Thyroid gland (tissue), 4 donors: Measurements from ENCODE around the gene ZNF658. TPM values are rescaled to one million over a fixed set of nuclear protein-coding genes. Genes with fewer than 3 reads are reported as not detected.
"Not testable (repeated sequence)": the region's sequence is repeated elsewhere in the genome, so short reads cannot be mapped to it uniquely, and the experiment has no call there.

Source experiments
- DNase-seq, 2 donors: peaks; one replicate each; pipeline ENCODE4 v3.0.0-alpha.2; 2019
- H3K27ac ChIP-seq, 3 donors: fragments of 200-600 bp; sonication (generic); 1 replicate in 2 of 3; 2 replicates in 1 of 3; pipeline ENCODE4 v1.5.1; 2016 to 2019; ENCODE audit warnings: mild to moderate bottlenecking in 1 of 3, moderate library complexity in 1 of 3
- H3K27me3 ChIP-seq: fragments of 200-600 bp; sonication (generic); one replicate; pipeline ENCODE4 v1.5.1; 2019
- H3K36me3 ChIP-seq, 2 donors: fragments of 200-600 bp; sonication (generic); one replicate each; pipeline ENCODE4 v1.5.1; 2016 to 2019
- H3K4me1 ChIP-seq, 2 donors: fragments of 200-600 bp; sonication (generic); one replicate each; pipeline ENCODE4 v1.5.1; 2017 to 2019
- H3K4me3 ChIP-seq, 3 donors: fragments of 200-600 bp; sonication (generic); replicated peaks in 1 of 3; 1 replicate in 2 of 3; 2 replicates in 1 of 3; pipeline ENCODE4 v1.5.1; 2016; ENCODE audit warnings: mild to moderate bottlenecking in 1 of 3
- H3K9me3 ChIP-seq: fragments of 200-600 bp; sonication (generic); one replicate; pipeline ENCODE4 v1.5.1; 2017
- WGBS, 2 donors: methylation state at CpG; one replicate each; pipeline ENCODE4 v1.1.5; 2017; 5-methylcytosine and 5-hydroxymethylcytosine counted together
- intact Hi-C: fragments of 100-400 bp; cut with DNase I; formaldehyde crosslinking; loops from one replicate; pipeline ENCODE4 v1.15.1; 2023
- small RNA-seq: library from RNA; depleted of rRNA; stranded (forward); fragments of <200 nt; gene quantifications from one replicate; pipeline ENCODE3, GENCODE V24; 2016
- total RNA-seq, 4 donors: library from RNA; depleted of rRNA; stranded (reverse); fragments of >200 nt; gene quantifications; one replicate each; pipeline ENCODE4 v1.2.3, GENCODE V29; 2016

ZNF658 gene
- total RNA-seq, 4 donors from 2014 or later = 6.5 to 11.0 (median 9.3) TPM

DNA sequence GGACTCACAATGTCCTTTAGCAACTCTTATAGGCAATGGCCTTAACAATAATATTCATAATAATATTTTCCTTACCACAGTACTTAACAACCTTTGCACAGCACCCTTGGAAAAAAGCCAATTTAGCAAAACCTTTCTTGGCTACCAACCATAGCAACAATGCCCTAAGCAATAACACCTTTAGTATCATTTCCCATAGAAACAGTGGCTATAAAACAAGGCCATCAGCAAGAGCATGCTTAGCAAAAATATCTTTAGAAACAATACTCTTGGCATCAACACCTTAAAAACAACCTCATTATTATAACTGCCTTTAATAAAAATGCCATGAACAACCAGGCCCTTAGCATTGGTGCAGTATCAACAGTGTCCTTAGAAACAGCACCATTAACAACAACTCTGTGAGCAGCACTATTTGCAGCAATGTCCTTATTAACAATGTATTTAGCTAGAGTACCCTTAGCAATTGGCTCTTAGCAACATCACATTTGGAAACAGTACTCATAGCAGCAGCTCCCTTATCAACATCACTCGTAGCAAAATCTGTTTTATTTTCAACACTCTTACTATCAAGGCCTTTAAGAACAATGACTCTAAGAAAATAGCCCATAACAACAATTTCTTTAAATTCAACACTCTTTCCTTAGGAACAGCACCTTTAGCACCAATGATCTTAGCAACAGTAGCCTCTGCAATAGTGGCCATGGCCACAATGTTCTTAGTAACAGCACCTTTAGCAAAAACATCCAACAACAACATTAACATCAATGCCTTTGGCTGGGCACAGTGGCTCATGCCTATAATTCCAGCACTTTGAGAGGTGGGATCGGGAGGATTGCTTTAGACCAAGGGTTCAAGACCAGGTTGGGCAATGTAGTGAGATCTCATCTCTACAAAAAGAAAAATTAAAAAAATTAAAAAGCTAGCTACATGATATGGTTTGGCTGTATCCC, 39.6 kb downstream of the ZNF658 start:
- H3K27me3 ChIP-seq, H3K36me3 ChIP-seq, intact Hi-C loops, H3K4me3 ChIP-seq, H3K9me3 ChIP-seq, H3K27ac ChIP-seq, H3K4me1 ChIP-seq, DNase-seq: not testable (repeated sequence)
- 18 to 38% methylated on average over 1 of the region's 2 CpGs for WGBS, 2 donors

DNA sequence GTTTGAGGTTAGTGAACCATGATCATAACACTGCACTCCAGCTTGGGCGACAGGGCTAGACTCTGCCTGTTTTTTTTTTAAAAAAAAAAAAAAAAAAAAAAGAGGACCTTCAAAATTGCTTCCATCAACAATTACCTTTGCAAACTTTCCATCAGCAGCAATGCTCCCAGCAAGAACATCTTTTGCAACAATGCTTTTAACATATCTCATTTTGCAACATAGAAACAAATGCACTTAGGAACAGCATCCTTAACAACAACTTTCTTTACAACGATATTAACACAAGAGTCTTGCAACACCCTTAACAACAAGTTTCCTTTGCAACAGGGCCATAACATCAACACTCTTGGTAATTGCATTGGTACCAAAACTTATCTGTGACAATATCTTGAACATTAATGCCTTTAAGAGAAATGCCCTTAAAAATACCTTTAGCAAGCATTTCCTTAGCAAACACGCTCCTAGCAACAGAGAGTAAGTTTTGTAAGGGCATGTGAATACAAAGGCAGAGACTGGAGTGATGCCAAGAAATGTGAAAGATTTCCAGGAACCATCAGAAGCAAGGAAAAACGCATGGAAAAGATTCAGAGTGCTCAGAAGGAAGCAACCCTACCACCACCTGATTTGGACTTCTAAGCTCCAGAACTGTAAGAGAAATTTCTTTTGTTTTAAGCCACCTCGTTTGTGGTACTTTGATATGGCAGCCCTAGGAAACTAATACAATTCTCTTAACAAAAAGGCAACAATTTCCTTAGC, 42.1 kb downstream of the ZNF658 start:
- 40 to 52% methylated on average over 4 to 5 of the region's 5 CpGs for WGBS, 2 donors
- H3K9me3 ChIP-seq = not testable (repeated sequence)

DNA sequence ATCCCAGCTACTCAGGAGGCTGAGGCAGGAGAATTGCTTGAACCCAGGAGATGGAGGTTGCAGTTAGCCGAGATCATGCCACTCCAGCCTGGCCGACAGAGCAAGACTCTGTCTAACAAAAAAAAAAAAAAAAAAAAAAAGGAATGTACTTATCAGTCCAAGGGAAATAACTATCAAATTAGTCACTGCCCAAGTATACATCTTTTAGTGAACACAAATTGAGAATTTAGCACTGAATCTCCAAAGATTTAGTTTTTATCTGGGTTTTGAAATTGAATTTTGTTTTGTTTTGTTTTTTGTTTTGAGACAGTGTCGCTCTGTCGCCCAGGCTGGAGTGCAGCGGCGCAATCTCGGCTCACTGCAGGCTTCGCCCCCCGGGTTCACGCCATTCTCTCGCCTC, 52.1 kb downstream of the ZNF658 start:
- H3K4me1 ChIP-seq, H3K27me3 ChIP-seq, H3K36me3 ChIP-seq, DNase-seq, H3K4me3 ChIP-seq, H3K9me3 ChIP-seq, intact Hi-C loops, H3K27ac ChIP-seq: not testable (repeated sequence)
- 96 to 98% methylated on average over 9 of the region's 11 CpGs for WGBS, 2 donors

More for the DNA sequence above, 42.1 kb downstream of the ZNF658 start:
- intact Hi-C loops, H3K4me3 ChIP-seq, H3K4me1 ChIP-seq, H3K36me3 ChIP-seq, H3K27ac ChIP-seq, DNase-seq, H3K27me3 ChIP-seq: not testable (repeated sequence)

Small RNA genes lying within 50 kb of the gene (small RNA-seq; reads per million reads assigned to genes)
- not detected for gene AL353770.2

Other genes with a start within 250 kb of the ZNF658 start
- gene SPATA31A3, start 91.8 kb downstream of the ZNF658 start, total RNA-seq = not detected